Lower leg skin (tissue), 3 donors: ENCODE data around the gene KCTD16.

Source experiments
- CTCF ChIP-seq, 3 donors: fragments of 450-650 bp; IDR thresholded peaks; one replicate each; pipeline ENCODE4 v1.5.1; 2016; ENCODE audit warnings: antibody characterized with exemption in 3 of 3, mild to moderate bottlenecking in 3 of 3, moderate library complexity in 2 of 3
- POLR2A ChIP-seq, 2 donors: fragments of 450-650 bp; IDR thresholded peaks; one replicate each; pipeline ENCODE4 v1.6.1; 2016 to 2017; ENCODE audit warnings: antibody characterized with exemption in 2 of 2, mild to moderate bottlenecking in 1 of 2, moderate library complexity in 1 of 2

- TF ChIP-seq CTCF (IDR thresholded peaks at IDR 0.05) (no peak), POLR2A (IDR thresholded peaks at IDR 0.05) (no peak)
These were observed 234.0 kb downstream of the KCTD16 start for GRCh38 chr5:144404672-144405071.
